Lung (tissue), 12 donors: ENCODE measurements around the gene RASGRF2. TPM values are rescaled to one million over a fixed set of nuclear protein-coding genes. Genes with fewer than 3 reads are reported as not detected.

Experiments used
- ATAC-seq: fragments of 200-7000 bp; cut with Tn5 transposase; one replicate; pipeline ENCODE4 v1.9.1; 2020; ENCODE audit warnings: moderate number of reproducible peaks; ENCODE audit not compliant: insufficient read depth, low FRiP score
- DNase-seq, 3 donors: peaks; one replicate each; pipeline ENCODE4 v3.0.0-alpha.2; 2013 to 2017
- H3K27ac ChIP-seq, 2 donors: one replicate each; pipeline ENCODE4 v1.5.1; 2013; ENCODE audit warnings: mild to moderate bottlenecking in 2 of 2, moderate library complexity in 2 of 2, control low read depth in 1 of 2, inconsistent platforms in 1 of 2, low read depth in 1 of 2, low read length in 1 of 2
- H3K27me3 ChIP-seq, 3 donors: one replicate each; pipeline ENCODE4 v1.5.1; 2013; ENCODE audit warnings: low read length in 2 of 3; ENCODE audit not compliant: control insufficient read depth in 3 of 3, insufficient read depth in 3 of 3
- H3K36me3 ChIP-seq, 4 donors: one replicate each; pipeline ENCODE4 v1.5.1; 2013; ENCODE audit warnings: low read length in 4 of 4, mild to moderate bottlenecking in 1 of 4, moderate library complexity in 1 of 4; ENCODE audit not compliant: control insufficient read depth in 4 of 4, insufficient read depth in 4 of 4
- H3K4me1 ChIP-seq, 5 donors: one replicate each; pipeline ENCODE4 v1.5.1; 2013; ENCODE audit warnings: low read length in 5 of 5, mild to moderate bottlenecking in 2 of 5, moderate library complexity in 1 of 5; ENCODE audit not compliant: control insufficient read depth in 5 of 5, insufficient read depth in 5 of 5
- H3K4me3 ChIP-seq: one replicate; pipeline ENCODE4 v1.5.1; 2013; ENCODE audit warnings: mild to moderate bottlenecking, control low read depth, moderate library complexity
- H3K9ac ChIP-seq, 2 donors: one replicate each; pipeline ENCODE4 v1.5.1; 2013; ENCODE audit warnings: low read length in 2 of 2, control low read depth in 1 of 2; ENCODE audit not compliant: insufficient read depth in 1 of 2
- H3K9me3 ChIP-seq, 4 donors: one replicate each; pipeline ENCODE4 v1.5.1; 2013; ENCODE audit warnings: low read length in 3 of 4, mild to moderate bottlenecking in 1 of 4, moderate library complexity in 1 of 4; ENCODE audit not compliant: control insufficient read depth in 4 of 4, insufficient read depth in 3 of 4
- WGBS, 2 donors: extraction: QIAGEN DNeasy Blood & Tissue Kit; methylation state at CpG; one replicate each; pipeline ENCODE4 v1.1.7; 2013; 5-methylcytosine and 5-hydroxymethylcytosine counted together
- polyA plus RNA-seq, 2 donors: library from polyadenylated mRNA; stranded (reverse); fragments of 200-250 nt; gene quantifications; one replicate each; pipeline ENCODE4 v1.2.1, GENCODE V29; 2013
- total RNA-seq, 2 donors: library from RNA; depleted of rRNA in 1 of 2; stranded (reverse); fragments of >200 nt in 1 of 2; gene quantifications; one replicate each; pipeline ENCODE4 v1.2.1, GENCODE V29; 2014 to 2021
- TF ChIP-seq, protein P1 (sequence below): IDR thresholded peaks from 2 replicates; pipeline ENCODE4 v1.5.1; 2012; ENCODE audit warnings: mild to moderate bottlenecking; ENCODE audit errors: control extremely low read depth, extremely low read depth
- donor health status: control.
- donor health status: control.
- donor health status: Bipolar disorder and iron deficiency.
- donor health status: healthy.
- donor health status: DM: yes; HTN: yes; CAD: no.

Gene RASGRF2
- total and polyA plus RNA-seq, 4 donors: 1.0 to 12.0 (median 2.7) TPM

DNA sequence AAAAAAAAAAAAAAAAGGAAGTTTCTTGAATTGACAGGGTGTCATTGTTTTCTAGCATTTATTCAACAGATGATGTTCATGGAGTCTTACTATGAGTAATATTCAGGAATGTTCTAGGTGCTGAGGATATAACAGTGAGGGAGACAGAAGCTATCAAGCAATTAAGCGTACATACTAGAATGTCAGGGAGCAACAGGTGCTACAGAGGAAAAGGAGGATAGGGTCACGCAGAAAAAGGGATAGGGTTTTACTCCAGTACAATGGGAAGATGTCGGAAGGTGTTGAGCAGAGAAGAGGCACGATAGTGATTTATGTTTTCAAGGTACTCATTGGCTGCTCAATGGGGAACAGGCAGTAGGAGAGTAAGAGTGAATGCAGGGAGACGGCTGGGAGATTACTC is 6.6 kb upstream of the RASGRF2 start:
- Histone ChIP-seq H3K36me3 (no peaks in the 10 kb centered on the region), H3K9ac (no peak overlapping the region), H3K4me1 (peaks cover 0 to 5% (median 0%) of the 10 kb centered on the region in 5 donors), H3K27me3 (peaks cover 0 to 40% (median 35%) of the 10 kb centered on the region in 3 donors), H3K27ac (no peak overlapping the region), H3K9me3 (peaks cover 0 to 2% (median 0%) of the 10 kb centered on the region in 4 donors), H3K4me3 (no peak overlapping the region)
- TF ChIP-seq, protein P1, sequence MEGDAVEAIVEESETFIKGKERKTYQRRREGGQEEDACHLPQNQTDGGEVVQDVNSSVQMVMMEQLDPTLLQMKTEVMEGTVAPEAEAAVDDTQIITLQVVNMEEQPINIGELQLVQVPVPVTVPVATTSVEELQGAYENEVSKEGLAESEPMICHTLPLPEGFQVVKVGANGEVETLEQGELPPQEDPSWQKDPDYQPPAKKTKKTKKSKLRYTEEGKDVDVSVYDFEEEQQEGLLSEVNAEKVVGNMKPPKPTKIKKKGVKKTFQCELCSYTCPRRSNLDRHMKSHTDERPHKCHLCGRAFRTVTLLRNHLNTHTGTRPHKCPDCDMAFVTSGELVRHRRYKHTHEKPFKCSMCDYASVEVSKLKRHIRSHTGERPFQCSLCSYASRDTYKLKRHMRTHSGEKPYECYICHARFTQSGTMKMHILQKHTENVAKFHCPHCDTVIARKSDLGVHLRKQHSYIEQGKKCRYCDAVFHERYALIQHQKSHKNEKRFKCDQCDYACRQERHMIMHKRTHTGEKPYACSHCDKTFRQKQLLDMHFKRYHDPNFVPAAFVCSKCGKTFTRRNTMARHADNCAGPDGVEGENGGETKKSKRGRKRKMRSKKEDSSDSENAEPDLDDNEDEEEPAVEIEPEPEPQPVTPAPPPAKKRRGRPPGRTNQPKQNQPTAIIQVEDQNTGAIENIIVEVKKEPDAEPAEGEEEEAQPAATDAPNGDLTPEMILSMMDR: no peak
- 97% methylated on average over 5 of the region's 5 CpGs for WGBS, 2 donors
- DNase-seq: no peak
- no peak for ATAC-seq

DNA sequence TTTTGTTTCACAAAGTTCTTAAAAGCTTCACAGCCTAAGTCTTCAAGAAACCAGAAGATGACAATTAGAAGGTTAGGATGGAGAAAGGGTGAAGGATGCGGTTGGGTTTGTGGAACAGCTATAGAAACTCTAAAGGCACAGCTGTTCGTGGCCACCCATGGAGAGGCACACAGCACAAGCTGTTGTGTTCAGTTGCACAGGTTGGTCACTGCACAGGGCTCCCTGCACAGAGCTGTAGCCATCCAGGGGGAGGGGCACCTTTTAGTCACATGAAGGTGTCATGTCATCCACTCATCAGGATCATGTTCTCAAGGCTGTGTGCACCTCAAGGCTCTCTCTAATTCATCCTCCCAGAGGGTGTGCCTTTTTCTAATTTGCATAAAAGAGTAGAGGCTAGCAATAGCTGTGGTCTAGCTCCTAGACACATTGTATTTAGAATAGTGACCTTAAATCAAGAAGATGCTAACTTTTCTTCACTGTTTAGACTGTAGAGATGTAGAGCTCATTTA is 5.0 kb upstream of the RASGRF2 start:
- no peaks in the 10 kb centered on the region for H3K36me3 ChIP-seq
- H3K4me3 ChIP-seq: no peak overlapping the region
- DNase-seq (no peak), ATAC-seq (no peak)
- no peak overlapping the region for H3K27ac ChIP-seq
- peaks cover 0 to 5% (median 0%) of the 10 kb centered on the region in 4 donors for H3K9me3 ChIP-seq
- TF ChIP-seq, protein P1: no peak
- H3K27me3 ChIP-seq: peaks cover 2 to 53% (median 48%) of the 10 kb centered on the region in 3 donors
- H3K4me1 ChIP-seq: peaks cover 0 to 10% (median 4%) of the 10 kb centered on the region in 5 donors
- H3K9ac ChIP-seq: no peak overlapping the region
- 85 to 90% methylated on average over 2 of the region's 2 CpGs for WGBS, 2 donors

DNA sequence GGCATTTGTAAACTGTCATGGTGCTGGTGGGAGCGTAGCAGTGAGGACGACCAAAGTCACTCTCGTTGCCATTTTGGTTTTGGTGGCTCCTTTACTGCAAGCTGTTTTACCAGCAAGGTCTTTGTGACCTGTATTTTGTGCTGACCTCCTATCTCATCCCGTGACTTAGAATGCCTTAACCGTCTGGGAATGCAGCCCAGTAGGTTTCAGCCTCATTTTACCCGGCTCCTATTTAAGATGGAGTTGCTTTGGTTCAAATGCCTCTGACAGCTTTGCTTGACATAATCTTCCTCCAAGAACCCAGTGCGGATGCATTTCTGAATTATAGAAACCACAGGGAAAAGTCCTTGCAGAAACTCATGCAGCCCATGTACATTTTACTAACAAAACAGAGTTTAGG is 3.9 kb upstream of the RASGRF2 start:
- H3K27ac ChIP-seq: no peak overlapping the region
- no peak for DNase-seq

More for the DNA sequence above, 3.9 kb upstream of the RASGRF2 start:
- Histone ChIP-seq H3K4me3 (no peak overlapping the region), H3K27me3 (peaks cover 4 to 60% (median 55%) of the 10 kb centered on the region in 3 donors), H3K9ac (no peak overlapping the region), H3K9me3 (peaks cover 0 to 7% (median 0%) of the 10 kb centered on the region in 4 donors), H3K36me3 (no peaks in the 10 kb centered on the region), H3K4me1 (peaks cover 0 to 17% (median 4%) of the 10 kb centered on the region in 5 donors)
- 64 to 71% methylated on average over 7 of the region's 7 CpGs for WGBS, 2 donors
- TF ChIP-seq, protein P1: no peak
- ATAC-seq: no peak
